HEK293 (cell line): Measurements from ENCODE around the gene SOX13.

Source experiments
- CTCF ChIA-PET: fragments of 350-600 bp; formaldehyde crosslinking; extraction: SDS; loops from one replicate; lab custom pipeline; 2021; ENCODE audit warnings: antibody characterized with exemption; lab: Yijun Ruan, JAX
- POLR2A ChIA-PET: fragments of 300-600 bp; formaldehyde crosslinking; extraction: SDS; loops from one replicate; lab custom pipeline; 2020; ENCODE audit warnings: antibody characterized with exemption, inconsistent platforms; lab: Yijun Ruan, JAX
- H3K27ac ChIP-seq: fragments of 200-500 bp; sonication (Bioruptor generic); 2 replicates; pipeline ENCODE4 v1.5.1; 2014; ENCODE audit warnings: low read depth, low read length, control low read depth, inconsistent platforms; ENCODE audit errors: extremely low read depth
- H3K36me3 ChIP-seq, 2 experiments: fragments of 200-500 bp in 1 of 2; sonication (Bioruptor generic) in 1 of 2; 1 replicate in 1 of 2; 2 replicates in 1 of 2; pipeline ENCODE4 v1.5.1; 2014 to 2017; ENCODE audit warnings: inconsistent platforms in 2 of 2, low read length in 2 of 2; ENCODE audit not compliant: control insufficient read depth in 2 of 2, insufficient read depth in 1 of 2
- H3K4me1 ChIP-seq: fragments of 200-500 bp; sonication (Bioruptor generic); 2 replicates; pipeline ENCODE4 v1.5.1; 2014; ENCODE audit warnings: mild to moderate bottlenecking, low read length, inconsistent platforms; ENCODE audit not compliant: control insufficient read depth, insufficient read depth
- H3K4me3 ChIP-seq: 2 replicates; pipeline ENCODE4 v1.5.1; 2011; ENCODE audit warnings: low read depth, mild to moderate bottlenecking, control low read depth, low read length, moderate library complexity
- H3K9me3 ChIP-seq: fragments of 200-500 bp; sonication (Bioruptor generic); 2 replicates; pipeline ENCODE4 v1.5.1; 2014; ENCODE audit warnings: low read depth, low read length, inconsistent platforms; ENCODE audit not compliant: control insufficient read depth, insufficient read depth
- ZNF155 ChIP-seq: fragments of 450-650 bp; formaldehyde crosslinking; IDR thresholded peaks from 2 replicates; pipeline ENCODE4 v1.5.1; 2016; ENCODE audit warnings: missing biosample characterization, missing genetic modification characterization
- ZNF157 ChIP-seq: fragments of 450-650 bp; formaldehyde crosslinking; IDR thresholded peaks from 2 replicates; pipeline ENCODE4 v1.5.1; 2016; ENCODE audit warnings: missing biosample characterization, missing genetic modification characterization
- ZNF184 ChIP-seq: fragments of 450-650 bp; IDR thresholded peaks from 2 replicates; pipeline ENCODE4 v1.5.1; 2018; ENCODE audit warnings: missing biosample characterization, mild to moderate bottlenecking, missing genetic modification characterization
- ZNF24 ChIP-seq: fragments of 450-650 bp; formaldehyde crosslinking; IDR thresholded peaks from 2 replicates; pipeline ENCODE4 v1.5.1; 2016; ENCODE audit warnings: missing biosample characterization, missing genetic modification characterization
- ZNF404 ChIP-seq: fragments of 450-650 bp; formaldehyde crosslinking; IDR thresholded peaks from 2 replicates; pipeline ENCODE4 v1.5.1; 2017; ENCODE audit warnings: missing biosample characterization, missing genetic modification characterization
- ZNF530 ChIP-seq: fragments of 450-650 bp; formaldehyde crosslinking; IDR thresholded peaks from 2 replicates; pipeline ENCODE4 v1.5.1; 2016; ENCODE audit warnings: low read depth, missing biosample characterization, missing genetic modification characterization
- ZNF544 ChIP-seq: fragments of 450-650 bp; formaldehyde crosslinking; IDR thresholded peaks from 2 replicates; pipeline ENCODE4 v1.5.0; 2017; ENCODE audit warnings: missing biosample characterization, missing genetic modification characterization
- ZNF555 ChIP-seq: fragments of 450-650 bp; formaldehyde crosslinking; conservative IDR thresholded peaks from 2 replicates; pipeline ENCODE4 v1.5.1; 2017; ENCODE audit warnings: missing biosample characterization, mild to moderate bottlenecking, missing genetic modification characterization, inconsistent platforms
- ZNF585B ChIP-seq: fragments of 450-650 bp; formaldehyde crosslinking; IDR thresholded peaks from 2 replicates; pipeline ENCODE4 v1.5.1; 2016; ENCODE audit warnings: missing biosample characterization, missing genetic modification characterization
- ZNF626 ChIP-seq: fragments of 450-650 bp; sonication (Bioruptor Pico); formaldehyde crosslinking; IDR thresholded peaks from 2 replicates; pipeline ENCODE4 v1.5.1; 2018; ENCODE audit warnings: missing biosample characterization, missing genetic modification characterization, inconsistent platforms
- TF ChIP-seq, protein P1 (sequence below): fragments of 450-650 bp; formaldehyde crosslinking; IDR thresholded peaks from 2 replicates; pipeline ENCODE4 v1.5.1; 2016; ENCODE audit warnings: missing biosample characterization, missing genetic modification characterization
- TF ChIP-seq, protein P2 (sequence below): fragments of 450-650 bp; formaldehyde crosslinking; IDR thresholded peaks from 2 replicates; pipeline ENCODE4 v1.5.1; 2016; ENCODE audit warnings: missing biosample characterization, missing genetic modification characterization
- TF ChIP-seq, protein P3 (sequence below): fragments of 450-650 bp; formaldehyde crosslinking; IDR thresholded peaks from 2 replicates; pipeline ENCODE4 v1.5.1; 2016; ENCODE audit warnings: missing biosample characterization, missing genetic modification characterization

The SOX13 gene

DNA sequence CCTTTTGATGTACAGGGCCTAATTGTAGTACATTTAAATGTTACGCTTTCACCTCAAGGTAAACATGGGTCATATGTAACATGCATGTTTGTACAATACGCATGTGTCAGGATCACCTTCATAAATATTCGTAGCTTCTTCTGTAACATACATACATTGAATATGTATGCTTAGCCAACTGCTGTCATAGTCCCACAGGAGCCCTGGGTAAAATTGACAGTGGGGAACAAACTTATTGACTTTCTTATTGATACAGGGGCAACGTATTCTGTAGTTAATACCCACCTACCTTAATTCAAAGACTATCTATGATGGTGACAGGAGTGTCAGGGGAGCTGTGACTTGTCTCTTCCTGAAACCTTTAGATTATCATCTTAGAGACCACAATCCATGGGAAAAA lies 96.9 kb downstream of the SOX13 start (continued):
- TF ChIP-seq ZNF184 (tag by site-specific recombination), result 0 out of 2 replicates have a peak, but pooled peaks have one; percentile 30

DNA sequence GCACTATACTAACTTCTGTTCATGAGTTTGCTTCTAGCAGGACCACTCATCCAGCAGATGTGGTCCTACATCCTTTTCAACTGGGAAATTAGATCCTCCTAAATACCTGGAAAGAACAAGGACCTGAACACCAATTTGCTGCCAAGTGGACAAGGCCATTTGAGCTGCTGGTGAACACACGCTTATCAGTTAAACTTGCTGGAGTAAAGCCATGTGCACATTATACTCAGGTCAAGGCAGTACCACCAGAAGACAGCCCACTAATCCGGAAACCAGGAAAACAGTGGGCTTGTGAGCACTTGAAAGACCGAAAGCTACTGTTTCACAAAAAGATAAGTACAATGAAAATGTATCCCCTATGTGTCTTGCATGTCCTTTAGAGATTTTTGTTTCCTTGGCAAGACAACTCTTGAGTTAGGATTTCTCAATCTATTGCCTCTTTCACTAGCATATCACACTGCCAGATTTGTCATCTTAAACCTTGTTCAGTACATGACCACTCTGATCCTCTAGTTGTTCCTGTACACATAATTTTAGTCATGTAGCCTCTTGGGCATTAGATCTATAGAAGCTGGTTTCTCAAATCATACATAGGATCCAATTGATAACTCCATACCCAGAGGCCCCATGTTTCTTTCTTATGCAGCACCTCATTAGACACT lies 97.7 kb downstream of the SOX13 start:
- no peaks in the 10 kb centered on the region for H3K36me3 ChIP-seq
- no peak overlapping the region for H3K27ac ChIP-seq
- TF ChIP-seq ZNF585B (tag by site-specific recombination) (no peak), ZNF544 (no peak), ZNF626 (tag by site-specific recombination) (no peak), ZNF157 (tag by site-specific recombination) (no peak), ZNF530 (tag by site-specific recombination) (no peak)
- no peaks in the 10 kb centered on the region for H3K4me1 ChIP-seq
- POLR2A ChIA-PET, result no interaction called here
- H3K9me3 ChIP-seq, result no peaks in the 10 kb centered on the region
- CTCF ChIA-PET, result interaction anchor here (0.6 to 14.1 kb wide), 6 partner anchors 8 to 228 kb away, joined by 3 to 178 read pairs (median 8); partner anchors contain the start of gene PLEKHA6
- H3K4me3 ChIP-seq, result no peak overlapping the region

DNA sequence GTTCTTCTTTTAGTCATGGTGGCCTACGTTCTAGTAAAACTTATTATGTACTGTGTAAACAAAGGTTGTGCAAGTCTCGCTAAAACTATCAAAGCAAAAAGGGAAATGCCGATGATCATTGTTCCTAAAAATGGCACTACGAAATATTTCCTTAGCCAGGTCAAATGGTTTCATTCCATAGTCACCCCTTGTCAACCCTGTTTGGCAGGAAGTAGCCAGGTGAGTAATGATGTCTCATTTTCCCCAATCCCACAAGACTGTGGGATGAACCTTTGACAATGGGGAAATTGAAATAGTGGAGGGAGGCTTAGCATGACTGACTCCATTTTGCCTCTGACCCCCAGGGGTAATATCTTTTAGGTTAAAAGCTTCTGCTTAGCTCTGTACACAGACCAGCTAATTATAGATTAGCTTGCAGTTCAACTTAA lies 98.8 kb downstream of the SOX13 start:
- no peaks in the 10 kb centered on the region for H3K9me3 ChIP-seq
- no peaks in the 10 kb centered on the region for H3K36me3 ChIP-seq
- CTCF ChIA-PET, result interaction anchor here (1.0 to 14.1 kb wide), 4 partner anchors 9 to 190 kb away, joined by 3 to 178 read pairs (median 26); partner anchors contain the start of gene PLEKHA6
- no peak for TF ChIP-seq ZNF155 (tag by site-specific recombination)
- no peak for TF ChIP-seq ZNF24
- TF ChIP-seq, protein P1, sequence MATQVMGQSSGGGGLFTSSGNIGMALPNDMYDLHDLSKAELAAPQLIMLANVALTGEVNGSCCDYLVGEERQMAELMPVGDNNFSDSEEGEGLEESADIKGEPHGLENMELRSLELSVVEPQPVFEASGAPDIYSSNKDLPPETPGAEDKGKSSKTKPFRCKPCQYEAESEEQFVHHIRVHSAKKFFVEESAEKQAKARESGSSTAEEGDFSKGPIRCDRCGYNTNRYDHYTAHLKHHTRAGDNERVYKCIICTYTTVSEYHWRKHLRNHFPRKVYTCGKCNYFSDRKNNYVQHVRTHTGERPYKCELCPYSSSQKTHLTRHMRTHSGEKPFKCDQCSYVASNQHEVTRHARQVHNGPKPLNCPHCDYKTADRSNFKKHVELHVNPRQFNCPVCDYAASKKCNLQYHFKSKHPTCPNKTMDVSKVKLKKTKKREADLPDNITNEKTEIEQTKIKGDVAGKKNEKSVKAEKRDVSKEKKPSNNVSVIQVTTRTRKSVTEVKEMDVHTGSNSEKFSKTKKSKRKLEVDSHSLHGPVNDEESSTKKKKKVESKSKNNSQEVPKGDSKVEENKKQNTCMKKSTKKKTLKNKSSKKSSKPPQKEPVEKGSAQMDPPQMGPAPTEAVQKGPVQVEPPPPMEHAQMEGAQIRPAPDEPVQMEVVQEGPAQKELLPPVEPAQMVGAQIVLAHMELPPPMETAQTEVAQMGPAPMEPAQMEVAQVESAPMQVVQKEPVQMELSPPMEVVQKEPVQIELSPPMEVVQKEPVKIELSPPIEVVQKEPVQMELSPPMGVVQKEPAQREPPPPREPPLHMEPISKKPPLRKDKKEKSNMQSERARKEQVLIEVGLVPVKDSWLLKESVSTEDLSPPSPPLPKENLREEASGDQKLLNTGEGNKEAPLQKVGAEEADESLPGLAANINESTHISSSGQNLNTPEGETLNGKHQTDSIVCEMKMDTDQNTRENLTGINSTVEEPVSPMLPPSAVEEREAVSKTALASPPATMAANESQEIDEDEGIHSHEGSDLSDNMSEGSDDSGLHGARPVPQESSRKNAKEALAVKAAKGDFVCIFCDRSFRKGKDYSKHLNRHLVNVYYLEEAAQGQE (tag by site-specific recombination), result no peak
- TF ChIP-seq, protein P2, sequence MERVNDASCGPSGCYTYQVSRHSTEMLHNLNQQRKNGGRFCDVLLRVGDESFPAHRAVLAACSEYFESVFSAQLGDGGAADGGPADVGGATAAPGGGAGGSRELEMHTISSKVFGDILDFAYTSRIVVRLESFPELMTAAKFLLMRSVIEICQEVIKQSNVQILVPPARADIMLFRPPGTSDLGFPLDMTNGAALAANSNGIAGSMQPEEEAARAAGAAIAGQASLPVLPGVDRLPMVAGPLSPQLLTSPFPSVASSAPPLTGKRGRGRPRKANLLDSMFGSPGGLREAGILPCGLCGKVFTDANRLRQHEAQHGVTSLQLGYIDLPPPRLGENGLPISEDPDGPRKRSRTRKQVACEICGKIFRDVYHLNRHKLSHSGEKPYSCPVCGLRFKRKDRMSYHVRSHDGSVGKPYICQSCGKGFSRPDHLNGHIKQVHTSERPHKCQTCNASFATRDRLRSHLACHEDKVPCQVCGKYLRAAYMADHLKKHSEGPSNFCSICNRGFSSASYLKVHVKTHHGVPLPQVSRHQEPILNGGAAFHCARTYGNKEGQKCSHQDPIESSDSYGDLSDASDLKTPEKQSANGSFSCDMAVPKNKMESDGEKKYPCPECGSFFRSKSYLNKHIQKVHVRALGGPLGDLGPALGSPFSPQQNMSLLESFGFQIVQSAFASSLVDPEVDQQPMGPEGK (tag by site-specific recombination), result no peak
- TF ChIP-seq, protein P3, sequence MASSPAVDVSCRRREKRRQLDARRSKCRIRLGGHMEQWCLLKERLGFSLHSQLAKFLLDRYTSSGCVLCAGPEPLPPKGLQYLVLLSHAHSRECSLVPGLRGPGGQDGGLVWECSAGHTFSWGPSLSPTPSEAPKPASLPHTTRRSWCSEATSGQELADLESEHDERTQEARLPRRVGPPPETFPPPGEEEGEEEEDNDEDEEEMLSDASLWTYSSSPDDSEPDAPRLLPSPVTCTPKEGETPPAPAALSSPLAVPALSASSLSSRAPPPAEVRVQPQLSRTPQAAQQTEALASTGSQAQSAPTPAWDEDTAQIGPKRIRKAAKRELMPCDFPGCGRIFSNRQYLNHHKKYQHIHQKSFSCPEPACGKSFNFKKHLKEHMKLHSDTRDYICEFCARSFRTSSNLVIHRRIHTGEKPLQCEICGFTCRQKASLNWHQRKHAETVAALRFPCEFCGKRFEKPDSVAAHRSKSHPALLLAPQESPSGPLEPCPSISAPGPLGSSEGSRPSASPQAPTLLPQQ (tag by site-specific recombination), result no peak
- no peak for TF ChIP-seq ZNF555
- TF ChIP-seq ZNF404 (tag by site-specific recombination), result no peak
- no peak overlapping the region for H3K27ac ChIP-seq
- no peaks in the 10 kb centered on the region for H3K4me1 ChIP-seq
- no peak overlapping the region for H3K4me3 ChIP-seq
- POLR2A ChIA-PET, result no interaction called here
